Measurements from ENCODE around the gene PAPSS2. TPM values are rescaled to one million over a fixed set of nuclear protein-coding genes. Genes with fewer than 3 reads are reported as not detected.
"Not testable (repeated sequence)": the region's sequence is repeated elsewhere in the genome, so short reads cannot be mapped to it uniquely, and the experiment has no call there.

Gene PAPSS2
- total RNA-seq, 1 donor from 2014 or later = 140 TPM

- no peak for DNase-seq (ENCODE audit: low read depth in 2 of 2)
Observed at GRCh38 chr10:87642486-87642885, 17.2 kb upstream of the PAPSS2 start.

DNA sequence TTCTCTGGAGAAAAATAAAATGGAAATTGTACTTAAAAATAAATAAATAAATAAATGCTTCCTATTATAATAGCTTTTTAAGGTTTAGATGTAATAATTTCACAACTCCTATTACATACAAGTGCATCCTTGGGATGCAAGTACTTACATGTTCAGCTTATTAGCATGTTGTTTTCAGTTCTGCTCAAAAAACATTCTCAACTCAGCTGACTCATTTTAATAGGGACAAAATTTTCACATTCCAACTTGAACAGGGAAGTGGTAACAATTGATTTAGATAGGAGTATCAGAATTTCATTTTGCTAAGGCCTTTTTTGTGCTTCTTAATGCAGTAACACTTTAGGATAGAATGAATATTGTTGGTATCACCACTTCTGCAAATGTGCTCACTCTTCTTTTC lies 16.7 kb upstream of the PAPSS2 start:
- no peak for DNase-seq (ENCODE audit: low read depth in 2 of 2)

GRCh38 chr10:87643920-87644319 lies 15.8 kb upstream of the PAPSS2 start:
- no peak for DNase-seq (ENCODE audit: low read depth in 2 of 2)

- DNase-seq (ENCODE audit: low read depth in 2 of 2) = not testable (repeated sequence)
Observed at GRCh38 chr10:87644500-87644899, 15.2 kb upstream of the PAPSS2 start.

DNA sequence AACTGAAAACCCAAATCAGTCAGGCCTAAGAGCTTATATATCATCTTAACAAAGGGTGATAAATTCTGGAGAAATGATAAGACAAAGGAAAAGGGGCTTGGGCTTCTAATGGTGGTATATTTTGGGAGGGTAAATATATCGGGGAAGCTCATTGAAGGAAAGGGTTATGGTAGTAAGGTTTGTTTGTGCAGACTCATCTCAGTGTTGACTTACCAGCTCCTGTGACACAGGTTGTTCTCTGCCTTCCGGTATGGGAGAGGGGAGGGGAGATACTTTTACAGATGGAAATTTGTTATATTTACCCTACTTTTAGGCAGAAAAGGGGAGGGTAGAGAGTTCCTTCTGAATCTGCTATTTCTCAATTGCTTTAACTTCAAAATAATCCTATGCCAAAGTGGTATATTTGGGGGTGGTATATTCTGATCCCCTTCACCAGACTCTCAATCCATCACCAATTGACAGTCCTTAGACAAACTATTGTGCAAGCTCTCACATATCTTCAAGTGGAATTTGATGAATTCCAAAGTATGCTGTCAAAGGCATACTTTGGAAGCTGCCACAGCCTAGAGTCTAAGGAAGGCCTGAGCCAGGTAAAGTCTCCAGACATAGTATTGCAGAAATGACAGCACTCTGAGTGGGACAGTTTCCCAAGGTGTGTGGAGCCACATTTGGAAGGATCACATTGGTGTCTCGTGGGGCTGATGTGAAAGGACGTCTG lies 13.3 kb upstream of the PAPSS2 start:
- no peak for DNase-seq (ENCODE audit: low read depth in 2 of 2)

DNA sequence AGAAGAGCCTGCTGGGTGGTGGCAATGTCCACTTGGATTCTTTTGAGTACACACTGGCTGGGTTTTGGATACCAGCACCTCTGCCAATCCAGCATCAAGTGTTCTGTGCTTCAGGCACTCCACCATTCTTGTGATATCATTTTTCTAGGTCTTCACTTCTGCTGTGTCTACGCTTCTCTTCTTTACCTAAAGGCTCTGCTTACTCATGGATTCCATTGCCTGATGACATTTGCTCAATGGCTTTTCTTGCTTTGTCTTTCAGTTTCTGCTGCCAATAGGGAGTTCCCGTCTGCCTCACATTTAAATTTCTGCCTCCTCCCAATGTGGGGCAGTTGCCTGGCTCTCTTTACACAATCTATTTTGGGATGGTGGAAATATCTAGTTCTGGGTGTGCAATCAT lies 12.7 kb upstream of the PAPSS2 start:
- no peak for DNase-seq (ENCODE audit: low read depth in 2 of 2)

- DNase-seq (ENCODE audit: low read depth in 2 of 2) = no peak
Observed at GRCh38 chr10:87650838-87651589, 8.7 kb upstream of the PAPSS2 start.

DNA sequence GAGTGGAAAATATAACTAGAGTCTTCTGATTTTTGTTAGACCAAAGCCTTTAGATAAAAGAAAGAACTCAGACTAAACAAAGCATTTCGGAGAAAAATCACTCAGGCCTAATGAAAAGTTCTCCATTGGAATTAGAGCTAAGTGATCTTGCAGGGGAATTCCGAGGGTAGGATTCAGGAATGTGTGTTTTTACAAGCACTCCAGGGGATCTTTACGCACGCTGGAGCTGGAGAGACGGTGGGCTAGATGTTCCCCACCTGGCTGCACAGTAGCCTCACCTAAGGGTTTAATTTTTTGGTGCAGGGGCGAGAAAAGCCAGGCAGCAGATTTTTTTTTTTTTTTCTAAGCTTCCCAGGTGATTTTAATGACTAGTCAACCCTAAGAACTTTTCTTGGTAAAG lies 7.9 kb upstream of the PAPSS2 start:
- no peak for DNase-seq (ENCODE audit: low read depth in 2 of 2)

GRCh38 chr10:87652261-87652660 lies 7.4 kb upstream of the PAPSS2 start:
- DNase-seq (ENCODE audit: low read depth in 2 of 2) = no peak

GRCh38 chr10:87654212-87654611 lies 5.5 kb upstream of the PAPSS2 start:
- DNase-seq (ENCODE audit: low read depth in 2 of 2) = no peak

- peak; percentile 69 to 76 for DNase-seq (ENCODE audit: low read depth in 2 of 2)
Observed at GRCh38 chr10:87656431-87657072, 3.1 kb upstream of the PAPSS2 start.

DNA sequence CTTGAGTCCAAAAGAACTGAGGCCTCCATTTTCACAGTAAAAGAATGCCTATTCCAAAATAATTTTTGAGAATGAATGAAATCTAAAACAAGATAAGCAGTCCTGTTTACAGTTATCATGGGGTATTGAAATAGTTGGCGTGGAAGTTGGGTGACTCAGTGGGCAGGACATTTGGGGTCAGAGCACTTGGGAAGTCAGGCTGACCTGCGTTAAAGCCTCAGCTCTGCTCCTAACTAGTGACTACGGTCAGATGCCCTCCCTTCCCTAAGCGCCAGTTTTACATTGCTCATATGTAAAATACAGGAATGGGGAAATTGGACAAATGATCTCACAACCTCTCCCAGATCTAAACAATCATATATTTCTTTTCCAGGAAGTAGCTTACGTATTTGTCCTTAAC lies 2.3 kb upstream of the PAPSS2 start:
- peak; percentile 96 for DNase-seq (ENCODE audit: low read depth in 2 of 2)

- peak; percentile 53 to 70 for DNase-seq (ENCODE audit: low read depth in 2 of 2)
Observed at GRCh38 chr10:87658321-87658795, 1.3 kb upstream of the PAPSS2 start.

DNA sequence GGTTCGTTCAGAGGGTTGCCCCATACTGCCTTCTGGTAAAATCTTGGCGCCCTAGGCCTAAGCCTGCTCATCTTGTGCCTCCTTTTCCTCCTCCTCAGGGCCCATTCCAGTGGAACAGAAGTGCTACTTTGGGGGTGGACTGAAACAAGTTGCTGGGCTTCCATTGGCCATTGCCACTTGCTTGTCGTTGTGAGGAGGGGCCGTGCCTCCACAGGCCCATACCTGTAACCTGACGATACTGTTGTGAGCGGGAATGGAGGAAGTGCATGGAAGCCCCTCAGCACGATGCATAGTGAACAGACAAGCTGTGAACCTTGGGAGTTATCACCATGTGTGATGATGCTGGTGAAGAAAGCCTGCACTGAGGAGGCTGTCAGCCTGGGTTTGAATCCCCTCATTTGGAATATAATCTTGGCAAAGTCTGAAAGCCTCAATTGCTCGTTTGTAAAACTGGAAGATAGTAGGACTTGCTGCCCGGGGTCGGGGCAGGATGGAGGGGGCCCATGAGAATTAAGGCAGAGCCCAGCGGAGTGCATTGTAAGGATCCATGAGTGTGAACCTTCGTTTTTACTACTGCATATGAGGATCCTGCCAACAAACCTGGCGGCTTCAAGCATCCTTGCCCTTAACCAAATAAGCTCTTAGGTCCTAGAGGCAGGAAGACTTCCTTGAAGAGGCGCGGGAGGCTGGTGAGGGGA lies 671 bp upstream of the PAPSS2 start:
- peak in 1 of 2 donors; percentile 17 for DNase-seq (ENCODE audit: low read depth in 2 of 2)

GRCh38 chr10:87660484-87661133 lies 931 bp downstream of the PAPSS2 start:
- peak; percentile 33 to 83 for DNase-seq (ENCODE audit: low read depth in 2 of 2)

GRCh38 chr10:87661861-87662785 lies 2.4 kb downstream of the PAPSS2 start:
- peak; percentile 57 to 78 for DNase-seq (ENCODE audit: low read depth in 2 of 2)

DNA sequence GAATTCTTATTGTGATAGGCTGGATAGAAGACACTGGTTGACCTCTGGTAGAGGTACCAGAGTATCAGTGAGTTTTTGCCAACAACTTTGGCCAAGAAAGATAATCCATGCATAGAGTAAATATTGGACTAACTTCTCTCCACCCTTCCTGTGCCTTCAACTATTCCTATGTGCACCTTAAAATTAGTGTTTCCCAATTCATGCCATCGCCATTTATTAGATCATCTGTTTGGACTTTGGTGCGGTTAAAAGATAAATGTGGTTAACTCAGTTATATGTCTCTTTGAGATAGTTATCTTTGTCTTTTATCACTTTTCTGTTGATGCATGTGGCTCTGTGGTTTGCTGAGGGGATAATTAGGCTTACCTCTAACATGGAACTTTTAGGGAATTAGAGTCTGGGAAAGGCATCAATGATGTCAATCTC lies 4.6 kb downstream of the PAPSS2 start:
- DNase-seq (ENCODE audit: low read depth in 2 of 2) = no peak

GRCh38 chr10:87667493-87667892 lies 7.8 kb downstream of the PAPSS2 start:
- DNase-seq (ENCODE audit: low read depth in 2 of 2) = no peak

GRCh38 chr10:87668324-87669074 lies 8.8 kb downstream of the PAPSS2 start:
- DNase-seq (ENCODE audit: low read depth in 2 of 2) = peak in 1 of 2 donors; percentile 41

Measured in lung microvascular endothelial cell (primary cell).